Endodermal cell (in vitro differentiated cells): ENCODE data around the gene TBCC. TPM values are rescaled to one million over a fixed set of nuclear protein-coding genes. Genes with fewer than 3 reads are reported as not detected.

Source experiments
- DNase-seq: peaks from one replicate; pipeline ENCODE4 v3.0.0-alpha.2; 2017
- H3K27ac ChIP-seq: 2 replicates; pipeline ENCODE4 v1.5.1; 2013; ENCODE audit warnings: mild to moderate bottlenecking, low read depth, low read length, moderate library complexity
- H3K27me3 ChIP-seq: 2 replicates; pipeline ENCODE4 v1.6.1; 2013; ENCODE audit warnings: mild to moderate bottlenecking, low read length, moderate library complexity; ENCODE audit not compliant: insufficient read depth, control insufficient read depth, poor library complexity, severe bottlenecking
- H3K36me3 ChIP-seq: 2 replicates; pipeline ENCODE4 v1.7.0; 2013; ENCODE audit warnings: mild to moderate bottlenecking, low read length, moderate library complexity; ENCODE audit not compliant: control insufficient read depth, insufficient read depth
- H3K4me1 ChIP-seq: one replicate; pipeline ENCODE4 v1.7.0; 2013; ENCODE audit warnings: low read length; ENCODE audit not compliant: control insufficient read depth, insufficient read depth
- H3K4me3 ChIP-seq: 2 replicates; pipeline ENCODE4 v1.5.1; 2013; ENCODE audit warnings: mild to moderate bottlenecking, low read length, moderate library complexity
- H3K9ac ChIP-seq: 2 replicates; pipeline ENCODE4 v1.6.1; 2013; ENCODE audit warnings: mild to moderate bottlenecking, low read length, moderate library complexity; ENCODE audit not compliant: poor library complexity, severe bottlenecking; ENCODE audit errors: extremely low read depth
- H3K9me3 ChIP-seq: 2 replicates; pipeline ENCODE4 v1.6.1; 2013; ENCODE audit warnings: mild to moderate bottlenecking, low read length, moderate library complexity; ENCODE audit not compliant: control insufficient read depth
- H3K27ac Mint-ChIP-seq: 2 replicates; pipeline ENCODE4 v1.8.0; 2020; ENCODE audit warnings: mixed read lengths
- H3K27me3 Mint-ChIP-seq: 2 replicates; pipeline ENCODE4 v1.8.0; 2021; ENCODE audit warnings: mild to moderate bottlenecking, mixed read lengths; ENCODE audit not compliant: insufficient read depth
- H3K36me3 Mint-ChIP-seq: 2 replicates; pipeline ENCODE4 v1.8.0; 2020; ENCODE audit warnings: low read depth, mixed read lengths
- H3K4me1 Mint-ChIP-seq: 2 replicates; pipeline ENCODE4 v1.8.0; 2020; ENCODE audit warnings: mixed read lengths
- H3K4me3 Mint-ChIP-seq: 2 replicates; pipeline ENCODE4 v1.8.0; 2020; ENCODE audit warnings: mild to moderate bottlenecking, moderate library complexity, mixed read lengths
- H3K9me3 Mint-ChIP-seq: 2 replicates; pipeline ENCODE4 v1.8.0; 2020; ENCODE audit warnings: mild to moderate bottlenecking, mixed read lengths
- WGBS, 2 experiments: methylation state at CpG; one replicate each; pipeline versions ENCODE4 v1.1.5 to v1.1.7; 2013; ENCODE audit warnings: missing lambda C conversion rate in 2 of 2, mixed read lengths in 1 of 2; ENCODE audit not compliant: insufficient coverage in 1 of 2, insufficient read length in 1 of 2; 5-methylcytosine and 5-hydroxymethylcytosine counted together
- total RNA-seq, 2 donors: library from RNA; stranded (reverse); fragmentation: NEBNext Ultra II Directional in 1 of 2; extraction: Animal tissue kit (Norgen Biotek cat#: 25700) in 1 of 2; gene quantifications; 2 replicates in 1 of 2; 3 replicates in 1 of 2; pipeline ENCODE4 v1.2.1, GENCODE V29; 2021
- TF ChIP-seq, protein P1 (sequence below): fragments of 200-600 bp; sonication (generic); conservative IDR thresholded peaks from 2 replicates; pipeline ENCODE4 v1.5.0; 2021; ENCODE audit warnings: antibody characterized with exemption, mild to moderate bottlenecking

TBCC gene
- total RNA-seq, 2 donors from 2014 or later = 16.7 to 21.9 TPM

DNA sequence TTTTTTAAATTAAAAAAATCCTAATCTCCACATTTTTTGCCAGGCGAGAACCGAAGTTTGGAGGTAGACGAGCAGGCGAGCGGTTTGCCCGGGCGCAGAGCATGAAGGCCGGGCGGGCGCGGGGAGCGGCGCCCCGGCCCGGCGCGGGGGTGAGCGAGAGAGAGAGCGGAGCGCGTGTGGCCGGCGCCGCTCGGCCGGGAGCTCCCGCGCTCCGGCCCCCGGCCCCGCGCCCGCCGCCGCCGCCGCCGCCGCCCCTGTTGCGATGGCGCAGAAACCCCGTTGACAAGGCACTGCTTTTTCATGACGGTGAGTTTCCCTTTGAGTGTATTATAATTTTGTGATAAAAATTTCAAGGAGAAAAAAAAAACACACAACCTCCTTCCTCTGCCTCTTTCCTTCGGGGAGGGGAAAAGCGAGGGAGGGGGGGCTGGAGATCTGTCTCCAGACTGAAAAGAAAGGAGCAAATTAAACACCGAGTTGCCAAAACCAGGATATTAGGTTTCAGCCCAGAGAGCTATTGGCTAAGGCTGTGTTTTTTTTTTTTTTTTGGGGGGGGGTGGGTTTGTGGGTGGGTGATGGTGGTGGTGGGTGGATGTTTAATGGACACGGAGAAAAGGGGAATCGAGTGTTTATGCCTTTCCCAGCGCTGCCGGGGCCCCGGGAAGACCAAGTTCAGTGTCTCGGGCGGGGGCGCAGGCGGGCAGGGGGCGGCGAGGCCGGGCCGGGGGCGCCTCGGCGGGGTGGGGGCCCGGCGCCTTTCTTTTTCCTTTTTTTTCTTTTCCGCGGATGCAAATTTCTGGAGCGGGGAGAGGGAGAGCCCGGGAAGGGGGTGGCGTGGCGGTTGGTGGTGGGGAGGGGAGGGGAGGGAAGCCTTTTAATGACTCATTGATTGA is 36.1 kb upstream of the TBCC start, which contains the start of gene BICRAL:
BICRAL (plus strand) TSS at position 257 of the 893 bp plus-strand sequence. CDS start 39,971 bp downstream, outside the sequence.
- H3K36me3 ChIP-seq = no peaks in the 10 kb centered on the region
- WGBS, 2 experiments = 0% methylated on average over 65 of the region's 70 CpGs; no CpG with 5 or more reads in 1 of the 2 experiments
- peak; percentile 86 for DNase-seq

DNA sequence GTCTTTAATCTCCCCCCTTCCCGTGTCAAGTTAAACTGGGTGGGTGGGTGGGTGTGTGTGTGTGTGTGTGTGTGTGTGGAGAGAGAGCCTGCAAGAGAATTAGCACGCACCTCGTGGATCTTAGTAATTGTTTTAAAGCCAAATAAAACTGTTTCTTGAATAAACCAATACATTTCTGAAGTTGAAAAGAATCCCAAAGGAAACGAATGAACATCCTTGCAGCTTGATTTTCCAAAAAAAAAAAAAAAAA is 35.6 kb upstream of the TBCC start:
- Mint-ChIP-seq H3K9me3 (no peaks in the 10 kb centered on the region), H3K4me3 (no peak overlapping the region), H3K4me1 (peaks cover 15% of the 10 kb centered on the region), H3K27ac (peak overlapping the region; percentile 89), H3K36me3 (peaks cover 6% of the 10 kb centered on the region), H3K27me3 (no peaks in the 10 kb centered on the region)
- Histone ChIP-seq H3K9ac (peak overlapping the region; percentile 87), H3K4me3 (peak overlapping the region; percentile 98), H3K27ac (no peak overlapping the region), H3K4me1 (no peaks in the 10 kb centered on the region), H3K27me3 (no peaks in the 10 kb centered on the region), H3K36me3 (no peaks in the 10 kb centered on the region), H3K9me3 (no peaks in the 10 kb centered on the region)
- 0% methylated on average over 1 to 3 of the region's 4 CpGs for WGBS, 2 experiments
- TF ChIP-seq, protein P1, sequence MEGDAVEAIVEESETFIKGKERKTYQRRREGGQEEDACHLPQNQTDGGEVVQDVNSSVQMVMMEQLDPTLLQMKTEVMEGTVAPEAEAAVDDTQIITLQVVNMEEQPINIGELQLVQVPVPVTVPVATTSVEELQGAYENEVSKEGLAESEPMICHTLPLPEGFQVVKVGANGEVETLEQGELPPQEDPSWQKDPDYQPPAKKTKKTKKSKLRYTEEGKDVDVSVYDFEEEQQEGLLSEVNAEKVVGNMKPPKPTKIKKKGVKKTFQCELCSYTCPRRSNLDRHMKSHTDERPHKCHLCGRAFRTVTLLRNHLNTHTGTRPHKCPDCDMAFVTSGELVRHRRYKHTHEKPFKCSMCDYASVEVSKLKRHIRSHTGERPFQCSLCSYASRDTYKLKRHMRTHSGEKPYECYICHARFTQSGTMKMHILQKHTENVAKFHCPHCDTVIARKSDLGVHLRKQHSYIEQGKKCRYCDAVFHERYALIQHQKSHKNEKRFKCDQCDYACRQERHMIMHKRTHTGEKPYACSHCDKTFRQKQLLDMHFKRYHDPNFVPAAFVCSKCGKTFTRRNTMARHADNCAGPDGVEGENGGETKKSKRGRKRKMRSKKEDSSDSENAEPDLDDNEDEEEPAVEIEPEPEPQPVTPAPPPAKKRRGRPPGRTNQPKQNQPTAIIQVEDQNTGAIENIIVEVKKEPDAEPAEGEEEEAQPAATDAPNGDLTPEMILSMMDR = no peak
- no peak for DNase-seq

More for the DNA sequence above, 36.1 kb upstream of the TBCC start, which contains the start of gene BICRAL:
- peak within 1 kb of the TSS; percentile 99 for H3K27ac ChIP-seq
- TF ChIP-seq, protein P1 = no peak
- Mint-ChIP-seq H3K36me3 (peaks cover 6% of the 10 kb centered on the region), H3K27ac (peak within 1 kb of the TSS; percentile 99), H3K4me3 (no peak within 1 kb of the TSS), H3K4me1 (peaks cover 15% of the 10 kb centered on the region), H3K9me3 (no peaks in the 10 kb centered on the region), H3K27me3 (no peaks in the 10 kb centered on the region)
- H3K9me3 ChIP-seq = no peaks in the 10 kb centered on the region
- H3K27me3 ChIP-seq = no peaks in the 10 kb centered on the region
- H3K4me3 ChIP-seq = peak within 1 kb of the TSS; percentile 98
- no peaks in the 10 kb centered on the region for H3K4me1 ChIP-seq
- peak within 1 kb of the TSS; percentile 87 for H3K9ac ChIP-seq

DNA sequence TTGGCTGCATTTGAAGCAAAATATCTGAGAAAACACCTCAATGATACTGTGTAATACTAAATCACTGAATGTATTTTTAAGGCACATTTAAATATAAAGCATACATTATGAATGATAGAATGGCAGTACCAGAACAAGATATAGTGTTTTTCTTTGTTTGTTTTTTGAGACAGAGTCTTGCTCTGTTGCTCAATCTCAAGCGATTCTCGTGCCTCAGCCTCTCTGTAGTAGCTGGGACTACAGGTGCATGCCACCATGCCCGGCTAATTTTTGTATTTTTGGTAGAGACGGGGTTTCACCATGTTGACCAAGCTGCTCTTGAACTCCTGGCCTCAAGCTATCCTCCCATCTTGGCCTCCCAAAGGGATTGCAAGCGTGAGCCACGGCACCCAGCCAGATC is 33.6 kb upstream of the TBCC start:
- Histone ChIP-seq H3K4me1 (no peaks in the 10 kb centered on the region), H3K27me3 (no peaks in the 10 kb centered on the region), H3K9me3 (no peaks in the 10 kb centered on the region), H3K36me3 (no peaks in the 10 kb centered on the region), H3K4me3 (no peak overlapping the region), H3K27ac (no peak overlapping the region), H3K9ac (no peak overlapping the region)
- TF ChIP-seq, protein P1 = no peak
- WGBS, 2 experiments = 88 to 95% methylated on average over 4 to 6 of the region's 6 CpGs
- no peaks in the 10 kb centered on the region for H3K27me3 Mint-ChIP-seq
- no peak overlapping the region for H3K4me3 Mint-ChIP-seq
- peaks cover 11% of the 10 kb centered on the region for H3K4me1 Mint-ChIP-seq
- H3K36me3 Mint-ChIP-seq = peaks cover 2% of the 10 kb centered on the region
- H3K9me3 Mint-ChIP-seq = no peaks in the 10 kb centered on the region
- H3K27ac Mint-ChIP-seq = no peak overlapping the region
- DNase-seq = no peak
